GM19455 (cell line): ENCODE measurements around the gene AIM2.
"Not testable (repeated sequence)": the region's sequence is repeated elsewhere in the genome, so short reads cannot be mapped to it uniquely, and the experiment has no call there.

Experiments used
- ATAC-seq: cut with Tn5 transposase; IDR thresholded peaks from one replicate; pipeline ENCODE4 v1.9.1; 2021; ENCODE audit not compliant: unreplicated experiment

The AIM2 gene

GRCh38 chr1:159076438-159077119 is at the start of gene AIM2:
TSS of gene AIM2 (minus strand) at chr1:159076766. CDS start at chr1:159073499, 3,267 bp downstream.
- peak; percentile 90 for ATAC-seq

- ATAC-seq, result no peak
Measured at GRCh38 chr1:159123587-159123986, 47.0 kb upstream of the AIM2 start.

- peak; percentile 80 for ATAC-seq
Measured at GRCh38 chr1:159122005-159122621, 45.5 kb upstream of the AIM2 start.

GRCh38 chr1:159121526-159121925 is 45.0 kb upstream of the AIM2 start:
- peak; percentile 44 for ATAC-seq

GRCh38 chr1:159120317-159120716 is 43.8 kb upstream of the AIM2 start:
- ATAC-seq, result no peak

GRCh38 chr1:159113596-159114433 is 37.2 kb upstream of the AIM2 start:
- no peak for ATAC-seq

GRCh38 chr1:159103021-159103420 is 26.5 kb upstream of the AIM2 start:
- ATAC-seq, result not testable (repeated sequence)

GRCh38 chr1:159100589-159100988 is 24.0 kb upstream of the AIM2 start:
- no peak for ATAC-seq

- ATAC-seq, result no peak
Measured at GRCh38 chr1:159098596-159098995, 22.0 kb upstream of the AIM2 start.

- no peak for ATAC-seq
Measured at GRCh38 chr1:159092036-159092760, 15.6 kb upstream of the AIM2 start.

GRCh38 chr1:159091607-159092031 is 15.1 kb upstream of the AIM2 start:
- ATAC-seq, result no peak

- ATAC-seq, result no peak
Measured at GRCh38 chr1:159091180-159091560, 14.6 kb upstream of the AIM2 start.

GRCh38 chr1:159090286-159091179 is 14.0 kb upstream of the AIM2 start:
- ATAC-seq, result no peak

- ATAC-seq, result peak; percentile 68
Measured at GRCh38 chr1:159089184-159089791, 12.7 kb upstream of the AIM2 start.

GRCh38 chr1:159088546-159089183 is 12.1 kb upstream of the AIM2 start:
- ATAC-seq, result no peak

GRCh38 chr1:159088050-159088449 is 11.5 kb upstream of the AIM2 start:
- no peak for ATAC-seq

GRCh38 chr1:159084867-159085266 is 8.3 kb upstream of the AIM2 start:
- ATAC-seq, result no peak

GRCh38 chr1:159084152-159084551 is 7.6 kb upstream of the AIM2 start:
- no peak for ATAC-seq

- no peak for ATAC-seq
Measured at GRCh38 chr1:159083013-159083412, 6.4 kb upstream of the AIM2 start.
